Right lobe of liver (tissue), 6 donors: ENCODE data around the gene RBM6. TPM values are rescaled to one million over a fixed set of nuclear protein-coding genes. Genes with fewer than 3 reads are reported as not detected.
A peak's percentile ranks its signal among the peaks of the same experiment; 100 is the strongest.

Experiments
- ATAC-seq, 4 donors: fragments of 200-7000 bp; cut with Tn5 transposase; one replicate each; pipeline ENCODE4 v1.9.1; 2020; ENCODE audit warnings: mild to moderate bottlenecking in 4 of 4, moderate library complexity in 4 of 4
- DNase-seq, 3 donors: peaks; one replicate each; pipeline ENCODE4 v3.0.0-alpha.2; 2020
- H3K27ac ChIP-seq, 3 donors: fragments of 200-600 bp; one replicate each; pipeline ENCODE4 v1.8.0; 2022
- H3K27me3 ChIP-seq, 2 donors: fragments of 200-600 bp; one replicate each; pipeline ENCODE4 v1.8.0; 2022
- H3K36me3 ChIP-seq, 4 donors: fragments of 200-600 bp; sonication (generic) in 1 of 4; one replicate each; pipeline versions ENCODE4 v1.5.1 to v1.8.0; 2017 to 2022; ENCODE audit warnings: control low read depth in 1 of 4
- H3K4me1 ChIP-seq, 4 donors: fragments of 200-600 bp; sonication (generic) in 1 of 4; one replicate each; pipeline versions ENCODE4 v1.5.1 to v1.8.0; 2017 to 2022; ENCODE audit warnings: control low read depth in 1 of 4
- H3K4me3 ChIP-seq, 3 donors: fragments of 200-600 bp; one replicate each; pipeline ENCODE4 v1.8.0; 2022
- H3K9me3 ChIP-seq, 4 donors: fragments of 200-600 bp; sonication (generic) in 1 of 4; one replicate each; pipeline versions ENCODE4 v1.5.1 to v1.8.0; 2017 to 2022; ENCODE audit warnings: control low read depth in 1 of 4
- CTCF ChIP-seq, 4 donors: fragments of 200-600 bp in 3 of 4; fragments of 450-650 bp in 1 of 4; IDR thresholded peaks; one replicate each; pipeline versions ENCODE4 v1.5.1 to v1.8.0; 2016 to 2022; ENCODE audit warnings: antibody characterized with exemption in 4 of 4, mild to moderate bottlenecking in 2 of 4
- POLR2A ChIP-seq: fragments of 450-650 bp; IDR thresholded peaks from one replicate; pipeline ENCODE4 v1.6.1; 2017; ENCODE audit warnings: antibody characterized with exemption, mild to moderate bottlenecking
- WGBS: methylation state at CpG from one replicate; pipeline ENCODE4 v1.1.6; 2018; ENCODE audit warnings: low coverage, low lambda C conversion rate; ENCODE audit not compliant: insufficient coverage; ENCODE audit errors: missing lambda C conversion rate; 5-methylcytosine and 5-hydroxymethylcytosine counted together
- intact Hi-C, 2 donors: fragments of 100-400 bp; cut with DNase I; formaldehyde crosslinking; loops; one replicate each; pipeline versions ENCODE4 v1.11.2 to v1.14.1; 2022
- total RNA-seq, 6 experiments: library from RNA; depleted of rRNA in 2 of 6; stranded (reverse); fragments of >200 nt in 2 of 6; fragmentation: NEBNext Ultra II Directional in 3 of 6; extraction: Animal tissue kit (Norgen Biotek cat#: 25700) in 3 of 6; gene quantifications; one replicate each; pipeline versions ENCODE4 v1.1.0 to v1.2.4, GENCODE V29; 2016 to 2023
- donor health status: DM: no; HTN: yes; CAD: no.
- donor health status: DM: no; HTN: no; CAD: no.
- donor health status: DM: no; HTN: no; CAD: no.
- donor health status: DM: no; HTN: yes; CAD: no.
- donor health status: DM: no; HTN: yes; CAD: no.

RBM6 gene
- total RNA-seq, 6 experiments from 2014 or later, result 25.9 to 46.4 (median 32.9) TPM

- intact Hi-C loops, result loop anchor here in 1 of 2 donors (10.0 kb wide), 2 partner anchors 55 to 95 kb away; partner anchors contain the start of gene INKA1
- Histone ChIP-seq H3K36me3 (no peaks in the 10 kb centered on the region), H3K27me3 (no peaks in the 10 kb centered on the region), H3K9me3 (no peaks in the 10 kb centered on the region), H3K27ac (no peak overlapping the region), H3K4me3 (no peak overlapping the region), H3K4me1 (peaks cover 0 to 5% (median 0%) of the 10 kb centered on the region in 4 donors)
- DNase-seq (no peak), ATAC-seq (no peak)
- TF ChIP-seq CTCF (IDR thresholded peaks at IDR 0.05), result peak in 2 of 4 donors; percentile 9 to 10
- TF ChIP-seq POLR2A, result no peak
- 43% methylated on average over 2 of the region's 5 CpGs for WGBS
Observed at GRCh38 chr3:49899815-49900214, 40.1 kb upstream of the RBM6 start.

DNA sequence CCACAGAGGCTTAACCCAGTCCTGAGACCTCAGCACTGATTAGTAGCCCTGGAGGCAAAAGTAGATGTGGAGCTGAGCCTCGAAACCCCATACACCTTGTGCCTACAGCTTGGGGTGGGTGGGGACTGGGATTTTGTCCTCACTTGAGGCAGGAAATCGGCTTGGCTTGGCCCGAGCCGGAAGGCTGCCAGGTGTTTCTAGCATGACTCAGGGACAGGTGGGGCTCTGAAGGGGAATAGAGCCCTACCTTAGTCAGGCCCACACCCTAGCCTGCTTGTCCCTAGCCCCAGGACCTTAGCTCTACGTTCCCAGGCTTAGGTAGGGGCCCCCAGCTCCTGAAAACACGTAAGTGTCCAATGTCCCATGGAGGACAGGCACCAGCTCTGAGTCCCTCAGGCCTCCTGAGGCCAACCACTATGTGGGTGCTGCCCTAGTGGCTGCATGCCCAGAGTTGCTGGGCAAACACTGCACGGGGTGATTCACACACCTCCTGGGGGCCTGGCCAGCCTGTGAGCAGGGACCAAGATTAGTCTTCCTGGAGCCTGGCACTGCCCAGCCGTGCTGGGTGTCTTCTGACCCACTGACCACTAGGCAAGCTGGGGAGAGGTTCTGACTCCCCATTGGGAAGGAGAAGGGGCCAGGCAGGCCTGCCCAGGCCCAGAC is 39.3 kb upstream of the RBM6 start:
- intact Hi-C loops, result loop anchor here in 1 of 2 donors (10.0 kb wide), 2 partner anchors 56 to 96 kb away; partner anchors contain the start of gene INKA1
- Histone ChIP-seq H3K27me3 (no peaks in the 10 kb centered on the region), H3K36me3 (no peaks in the 10 kb centered on the region), H3K4me3 (no peak overlapping the region), H3K9me3 (no peaks in the 10 kb centered on the region), H3K27ac (no peak overlapping the region), H3K4me1 (peaks cover 0 to 5% (median 0%) of the 10 kb centered on the region in 4 donors)
- 74% methylated on average over 3 of the region's 8 CpGs for WGBS
- TF ChIP-seq POLR2A, result no peak
- no peak for TF ChIP-seq CTCF (IDR thresholded peaks at IDR 0.05)
- DNase-seq, result peak; percentile 75 to 84 (median 84)
- peak; percentile 76 to 90 (median 82) for ATAC-seq

- Histone ChIP-seq H3K27me3 (no peaks in the 10 kb centered on the region), H3K4me3 (no peak overlapping the region), H3K27ac (no peak overlapping the region), H3K36me3 (no peaks in the 10 kb centered on the region), H3K9me3 (no peaks in the 10 kb centered on the region), H3K4me1 (peaks cover 0 to 8% (median 0%) of the 10 kb centered on the region in 4 donors)
- ATAC-seq (no peak), DNase-seq (no peak)
- intact Hi-C loops, result loop anchor here in 1 of 2 donors (10.0 kb wide), 2 partner anchors 57 to 97 kb away; partner anchors contain the start of gene INKA1
- WGBS, result 34% methylated on average over 5 of the region's 11 CpGs
- TF ChIP-seq CTCF (IDR thresholded peaks at IDR 0.05) (no peak), POLR2A (no peak)
Observed at GRCh38 chr3:49901366-49902339, 38.3 kb upstream of the RBM6 start.

GRCh38 chr3:49902511-49903345 is 37.2 kb upstream of the RBM6 start:
- no peak overlapping the region for H3K27ac ChIP-seq
- H3K9me3 ChIP-seq, result no peaks in the 10 kb centered on the region
- no peaks in the 10 kb centered on the region for H3K27me3 ChIP-seq
- H3K36me3 ChIP-seq, result no peaks in the 10 kb centered on the region
- TF ChIP-seq POLR2A (no peak), CTCF (IDR thresholded peaks at IDR 0.05) (no peak)
- DNase-seq (peak in 1 of 3 donors; percentile 56), ATAC-seq (no peak)
- WGBS, result 95% methylated on average over 6 of the region's 44 CpGs
- no peak overlapping the region for H3K4me3 ChIP-seq
- peaks cover 0 to 8% (median 0%) of the 10 kb centered on the region in 4 donors for H3K4me1 ChIP-seq
- intact Hi-C loops, result loop anchor here in 1 of 2 donors (10.0 kb wide), 2 partner anchors 58 to 98 kb away; partner anchors contain the start of gene INKA1
